Hepatocyte (in vitro differentiated cells): ENCODE results near the gene GCGR.

Source experiments
- EZH2phosphoT487 ChIP-seq: fragments of 200-600 bp; sonication (generic); IDR thresholded peaks from one replicate; pipeline ENCODE4 v1.6.1; 2018; ENCODE audit warnings: antibody characterized with exemption, mild to moderate bottlenecking, low read depth, moderate library complexity; ENCODE audit not compliant: unreplicated experiment, severe bottlenecking
- TF ChIP-seq, protein P1 (sequence below): fragments of 200-600 bp; sonication (generic); IDR thresholded peaks from 2 replicates; pipeline ENCODE4 v1.5.1; 2016; ENCODE audit warnings: antibody characterized with exemption, mild to moderate bottlenecking; ENCODE audit not compliant: poor library complexity

DNA sequence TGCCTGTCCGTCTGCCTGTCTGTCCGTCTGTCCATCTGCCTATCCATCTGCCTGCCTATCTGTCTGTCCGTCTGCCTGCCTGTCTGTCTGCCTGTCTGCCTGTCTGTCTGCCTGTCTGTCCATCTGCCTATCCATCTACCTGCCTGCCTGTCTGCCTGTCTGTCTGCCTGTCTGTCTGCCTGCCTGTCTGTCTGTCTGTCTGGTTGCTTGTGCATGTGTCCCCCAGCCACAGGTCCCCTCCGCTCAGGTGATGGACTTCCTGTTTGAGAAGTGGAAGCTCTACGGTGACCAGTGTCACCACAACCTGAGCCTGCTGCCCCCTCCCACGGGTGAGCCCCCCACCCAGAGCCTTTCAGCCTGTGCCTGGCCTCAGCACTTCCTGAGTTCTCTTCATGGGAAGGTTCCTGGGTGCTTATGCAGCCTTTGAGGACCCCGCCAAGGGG is 5.6 kb downstream of the GCGR start:
- TF ChIP-seq, protein P1, sequence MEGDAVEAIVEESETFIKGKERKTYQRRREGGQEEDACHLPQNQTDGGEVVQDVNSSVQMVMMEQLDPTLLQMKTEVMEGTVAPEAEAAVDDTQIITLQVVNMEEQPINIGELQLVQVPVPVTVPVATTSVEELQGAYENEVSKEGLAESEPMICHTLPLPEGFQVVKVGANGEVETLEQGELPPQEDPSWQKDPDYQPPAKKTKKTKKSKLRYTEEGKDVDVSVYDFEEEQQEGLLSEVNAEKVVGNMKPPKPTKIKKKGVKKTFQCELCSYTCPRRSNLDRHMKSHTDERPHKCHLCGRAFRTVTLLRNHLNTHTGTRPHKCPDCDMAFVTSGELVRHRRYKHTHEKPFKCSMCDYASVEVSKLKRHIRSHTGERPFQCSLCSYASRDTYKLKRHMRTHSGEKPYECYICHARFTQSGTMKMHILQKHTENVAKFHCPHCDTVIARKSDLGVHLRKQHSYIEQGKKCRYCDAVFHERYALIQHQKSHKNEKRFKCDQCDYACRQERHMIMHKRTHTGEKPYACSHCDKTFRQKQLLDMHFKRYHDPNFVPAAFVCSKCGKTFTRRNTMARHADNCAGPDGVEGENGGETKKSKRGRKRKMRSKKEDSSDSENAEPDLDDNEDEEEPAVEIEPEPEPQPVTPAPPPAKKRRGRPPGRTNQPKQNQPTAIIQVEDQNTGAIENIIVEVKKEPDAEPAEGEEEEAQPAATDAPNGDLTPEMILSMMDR, result no peak
- no peak for TF ChIP-seq EZH2phosphoT487
